B cell (primary cell): Measurements from ENCODE around the gene CRY2.

Source experiments
- CTCF ChIP-seq: fragments of 200-600 bp; IDR thresholded peaks from one replicate; pipeline ENCODE4 v1.8.0; 2022; ENCODE audit warnings: antibody characterized with exemption, mild to moderate bottlenecking
- EZH2 ChIP-seq: IDR thresholded peaks from 2 replicates; pipeline ENCODE4 v1.6.1; 2012; ENCODE audit warnings: borderline replicate concordance, low read depth, mild to moderate bottlenecking, moderate library complexity, low read length; ENCODE audit not compliant: insufficient read depth, poor library complexity, severe bottlenecking

GRCh38 chr11:45806072-45806933 is 41.0 kb upstream of the CRY2 start:
- no peak for TF ChIP-seq CTCF
- no peak for TF ChIP-seq EZH2
